SK-N-SH (cell line): Measurements from ENCODE around the gene IZUMO4. TPM values are rescaled to one million over a fixed set of nuclear protein-coding genes. Genes with fewer than 3 reads are reported as not detected.

Experiments used
- CTCF ChIA-PET: fragments of 300-600, 350-600 bp; formaldehyde crosslinking; extraction: SDS; loops from one replicate; lab custom pipeline; 2021; lab: Yijun Ruan, JAX
- POLR2A ChIA-PET: fragments of 350-600 bp; sonication (Branson Sonifier 250); formaldehyde crosslinking; extraction: SDS; loops from one replicate; lab custom pipeline; 2020; ENCODE audit warnings: antibody characterized with exemption, inconsistent platforms; lab: Yijun Ruan, JAX
- DNase-seq: peaks from one replicate; pipeline ENCODE4 v3.0.0; 2012
- H2AFZ ChIP-seq: fragments of 200-600 bp; sonication (generic); 2 replicates; pipeline ENCODE4 v1.8.1; 2016; ENCODE audit warnings: antibody characterized with exemption, mild to moderate bottlenecking, low read depth
- H3F3A ChIP-seq: fragments of 200-600 bp; sonication (generic); replicated peaks from 2 replicates; pipeline ENCODE3; 2016; ENCODE audit warnings: antibody characterized with exemption, mild to moderate bottlenecking; ENCODE audit not compliant: insufficient read depth
- H3K27ac ChIP-seq, 2 experiments: fragments of 200-500 bp in 1 of 2; fragments of 200-600 bp in 1 of 2; sonication (Bioruptor generic) in 1 of 2; sonication (generic), shearing (Covaris generic) in 1 of 2; 2 replicates each; pipeline versions ENCODE4 v1.5.1 to v1.6.1; 2014 to 2016; ENCODE audit warnings: low read depth in 2 of 2, inconsistent platforms in 1 of 2, low read length in 1 of 2, mild to moderate bottlenecking in 1 of 2, mixed read lengths in 1 of 2
- H3K27me3 ChIP-seq: fragments of 200-600 bp; sonication (generic), shearing (Covaris generic); 2 replicates; pipeline ENCODE4 v1.6.1; 2016; ENCODE audit warnings: mixed run types; ENCODE audit not compliant: insufficient read depth
- H3K36me3 ChIP-seq, 2 experiments: fragments of 200-500 bp in 1 of 2; fragments of 200-600 bp in 1 of 2; sonication (Bioruptor generic) in 1 of 2; sonication (generic) in 1 of 2; replicated peaks in 1 of 2; 2 replicates each; pipeline versions ENCODE3 to v1.5.1; 2014 to 2016; ENCODE audit warnings: low read length in 1 of 2, mild to moderate bottlenecking in 1 of 2; ENCODE audit not compliant: insufficient read depth in 2 of 2, control insufficient read depth in 1 of 2
- H3K4me1 ChIP-seq, 2 experiments: fragments of 200-500 bp in 1 of 2; fragments of 200-600 bp in 1 of 2; sonication (Bioruptor generic) in 1 of 2; sonication (generic), shearing (Covaris generic) in 1 of 2; 2 replicates each; pipeline versions ENCODE4 v1.5.1 to v1.6.1; 2014 to 2016; ENCODE audit warnings: low read depth in 1 of 2, low read length in 1 of 2, mixed run types in 1 of 2; ENCODE audit not compliant: insufficient read depth in 2 of 2, control insufficient read depth in 1 of 2
- H3K4me2 ChIP-seq: fragments of 200-600 bp; sonication (generic), shearing (Covaris generic); 2 replicates; pipeline ENCODE4 v1.6.1; 2017; ENCODE audit warnings: mixed run types
- H3K4me3 ChIP-seq, 2 experiments: fragments of 200-500 bp in 1 of 2; fragments of 200-600 bp in 1 of 2; sonication (Bioruptor generic) in 1 of 2; sonication (generic), shearing (Covaris generic) in 1 of 2; 2 replicates each; pipeline versions ENCODE4 v1.5.1 to v1.8.1; 2014 to 2016; ENCODE audit warnings: low read depth in 2 of 2, inconsistent platforms in 1 of 2, low read length in 1 of 2, mild to moderate bottlenecking in 1 of 2, mixed read lengths in 1 of 2, moderate library complexity in 1 of 2
- H3K79me2 ChIP-seq: fragments of 200-600 bp; sonication (generic); 2 replicates; pipeline ENCODE4 v1.8.1; 2017; ENCODE audit warnings: mild to moderate bottlenecking; ENCODE audit not compliant: insufficient read depth
- H3K9ac ChIP-seq: fragments of 200-600 bp; sonication (generic); 2 replicates; pipeline ENCODE4 v1.6.1; 2017; ENCODE audit warnings: mixed run types
- H3K9me2 ChIP-seq: fragments of 200-600 bp; sonication (generic); 2 replicates; pipeline ENCODE4 v1.6.1; 2017; ENCODE audit warnings: mixed run types
- H3K9me3 ChIP-seq: fragments of 200-600 bp; sonication (generic); 2 replicates; pipeline ENCODE4 v1.6.1; 2017; ENCODE audit warnings: mixed run types, mild to moderate bottlenecking, moderate library complexity
- H4K20me1 ChIP-seq: fragments of 200-600 bp; sonication (generic); 2 replicates; pipeline ENCODE4 v1.6.1; 2017; ENCODE audit warnings: mild to moderate bottlenecking, mixed run types; ENCODE audit not compliant: insufficient read depth
- ELF1 ChIP-seq: IDR thresholded peaks from 2 replicates; pipeline ENCODE4 v1.4.0; 2012
- FOSL2 ChIP-seq: IDR thresholded peaks from 2 replicates; pipeline ENCODE4 v1.4.0; 2012; ENCODE audit warnings: low read depth, mild to moderate bottlenecking, moderate library complexity, borderline replicate concordance
- FOXM1 ChIP-seq: IDR thresholded peaks from 2 replicates; pipeline ENCODE4 v1.4.0; 2012; ENCODE audit warnings: low read depth, mild to moderate bottlenecking
- GABPA ChIP-seq: IDR thresholded peaks from 2 replicates; pipeline ENCODE4 v1.4.0; 2012; ENCODE audit warnings: low read depth, mild to moderate bottlenecking
- MEF2A ChIP-seq: IDR thresholded peaks from 2 replicates; pipeline ENCODE4 v1.4.0; 2012; ENCODE audit warnings: low read depth, borderline replicate concordance
- NFIC ChIP-seq: IDR thresholded peaks from 2 replicates; pipeline ENCODE4 v1.4.0; 2012; ENCODE audit warnings: borderline replicate concordance
- NRF1 ChIP-seq: IDR thresholded peaks from 2 replicates; pipeline ENCODE4 v1.6.1; 2012; ENCODE audit warnings: low read depth, mild to moderate bottlenecking, low read length
- POLR2AphosphoS5 ChIP-seq: IDR thresholded peaks from 2 replicates; pipeline ENCODE4 v1.6.1; 2012; ENCODE audit warnings: low read depth, low read length
- RXRA ChIP-seq: IDR thresholded peaks from 2 replicates; pipeline ENCODE4 v1.4.0; 2012; ENCODE audit warnings: low read depth, mild to moderate bottlenecking, borderline replicate concordance
- SMC3 ChIP-seq: IDR thresholded peaks from 2 replicates; pipeline ENCODE4 v1.6.1; 2012; ENCODE audit warnings: low read depth, low read length, improper control_type of control experiment
- TAF1 ChIP-seq: IDR thresholded peaks from 2 replicates; pipeline ENCODE4 v1.6.1; 2012; ENCODE audit warnings: low read depth, mild to moderate bottlenecking, low read length, moderate library complexity, borderline replicate concordance
- TCF12 ChIP-seq: IDR thresholded peaks from 2 replicates; pipeline ENCODE4 v1.4.0; 2012
- TEAD4 ChIP-seq: IDR thresholded peaks from 2 replicates; pipeline ENCODE4 v1.4.0; 2012; ENCODE audit warnings: mild to moderate bottlenecking, borderline replicate concordance; ENCODE audit not compliant: insufficient read depth
- USF1 ChIP-seq: IDR thresholded peaks from 2 replicates; pipeline ENCODE4 v1.4.0; 2012; ENCODE audit warnings: low read depth, borderline replicate concordance
- WGBS: methylation state at CpG from one replicate; pipeline ENCODE4 v1.1.6; 2017; ENCODE audit warnings: low lambda C conversion rate; 5-methylcytosine and 5-hydroxymethylcytosine counted together
- polyA plus RNA-seq, 3 experiments: library from polyadenylated mRNA; depleted of rRNA; stranded (reverse); fragments of >200 nt; gene quantifications; 2 replicates each; pipeline ENCODE4 v1.2.3, GENCODE V29; 2012
- TF ChIP-seq, protein P1 (sequence below): fragments of 150-350 bp; IDR thresholded peaks from 2 replicates; pipeline ENCODE4 v1.6.1; 2016; ENCODE audit warnings: mild to moderate bottlenecking, low read depth, low read length
- TF ChIP-seq, protein P2 (sequence below): fragments of 200-600 bp; sonication (generic); IDR thresholded peaks from 2 replicates; pipeline ENCODE4 v1.6.1; 2017; ENCODE audit warnings: antibody characterized with exemption, mild to moderate bottlenecking, moderate library complexity
- TF ChIP-seq, protein P3 (sequence below): IDR thresholded peaks from 2 replicates; pipeline ENCODE4 v1.6.1; 2012; ENCODE audit warnings: mild to moderate bottlenecking, low read depth, low read length, moderate library complexity
- TF ChIP-seq, protein P4 (sequence below): IDR thresholded peaks from 2 replicates; pipeline ENCODE4; 2012

The IZUMO4 gene
- polyA plus RNA-seq, 1 of the 3 experiments (the other 2 are of a cell fraction): 4.6 TPM

- peaks cover 25 to 40% of the 10 kb centered on the region in 2 experiments; a peak in 3 of 4 replicates for H3K4me1 ChIP-seq
- 94% methylated on average over 9 of the region's 9 CpGs for WGBS
- H3K79me2 ChIP-seq: no peaks in the 10 kb centered on the region; the same call in 1 of the 2 replicates
- no peak for DNase-seq
- no peaks in the 10 kb centered on the region for H3K27me3 ChIP-seq
- no peak overlapping the region for H3K9ac ChIP-seq
- H3K36me3 ChIP-seq: no peaks in the 10 kb centered on the region
- no peak overlapping the region for H2AFZ ChIP-seq
- CTCF ChIA-PET: interaction anchor here (2.0 kb wide), 1 partner anchor 133 kb away, joined by 9 read pairs; no protein-coding TSS in a partner anchor
- H3F3A ChIP-seq: peaks cover 11% of the 10 kb centered on the region
- no peaks in the 10 kb centered on the region for H4K20me1 ChIP-seq
- H3K9me3 ChIP-seq: no peaks in the 10 kb centered on the region
- no peaks in the 10 kb centered on the region for H3K9me2 ChIP-seq
- peak overlapping the region; percentile 97; the same call in 1 of the 2 replicates for H3K4me2 ChIP-seq
- peak overlapping the region in 1 of 2 experiments; percentile 91; a peak in 1 of 4 replicates for H3K27ac ChIP-seq
- no peak overlapping the region for H3K4me3 ChIP-seq
- POLR2A ChIA-PET: interaction anchor here (0.6 to 3.1 kb wide), 2 partner anchors 11 to 137 kb away, joined by 4 to 13 read pairs; partner anchors contain the start of gene MKNK2
- TF ChIP-seq, protein P1, sequence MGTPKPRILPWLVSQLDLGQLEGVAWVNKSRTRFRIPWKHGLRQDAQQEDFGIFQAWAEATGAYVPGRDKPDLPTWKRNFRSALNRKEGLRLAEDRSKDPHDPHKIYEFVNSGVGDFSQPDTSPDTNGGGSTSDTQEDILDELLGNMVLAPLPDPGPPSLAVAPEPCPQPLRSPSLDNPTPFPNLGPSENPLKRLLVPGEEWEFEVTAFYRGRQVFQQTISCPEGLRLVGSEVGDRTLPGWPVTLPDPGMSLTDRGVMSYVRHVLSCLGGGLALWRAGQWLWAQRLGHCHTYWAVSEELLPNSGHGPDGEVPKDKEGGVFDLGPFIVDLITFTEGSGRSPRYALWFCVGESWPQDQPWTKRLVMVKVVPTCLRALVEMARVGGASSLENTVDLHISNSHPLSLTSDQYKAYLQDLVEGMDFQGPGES: no peak
- TF ChIP-seq MEF2A (no peak), NFIC (no peak), USF1 (no peak), SMC3 (no peak), TCF12 (no peak), ELF1 (no peak), TAF1 (no peak), RXRA (no peak), GABPA (no peak), FOXM1 (no peak), POLR2AphosphoS5 (no peak), NRF1 (no peak), TEAD4 (no peak), FOSL2 (no peak)
- TF ChIP-seq, protein P2, sequence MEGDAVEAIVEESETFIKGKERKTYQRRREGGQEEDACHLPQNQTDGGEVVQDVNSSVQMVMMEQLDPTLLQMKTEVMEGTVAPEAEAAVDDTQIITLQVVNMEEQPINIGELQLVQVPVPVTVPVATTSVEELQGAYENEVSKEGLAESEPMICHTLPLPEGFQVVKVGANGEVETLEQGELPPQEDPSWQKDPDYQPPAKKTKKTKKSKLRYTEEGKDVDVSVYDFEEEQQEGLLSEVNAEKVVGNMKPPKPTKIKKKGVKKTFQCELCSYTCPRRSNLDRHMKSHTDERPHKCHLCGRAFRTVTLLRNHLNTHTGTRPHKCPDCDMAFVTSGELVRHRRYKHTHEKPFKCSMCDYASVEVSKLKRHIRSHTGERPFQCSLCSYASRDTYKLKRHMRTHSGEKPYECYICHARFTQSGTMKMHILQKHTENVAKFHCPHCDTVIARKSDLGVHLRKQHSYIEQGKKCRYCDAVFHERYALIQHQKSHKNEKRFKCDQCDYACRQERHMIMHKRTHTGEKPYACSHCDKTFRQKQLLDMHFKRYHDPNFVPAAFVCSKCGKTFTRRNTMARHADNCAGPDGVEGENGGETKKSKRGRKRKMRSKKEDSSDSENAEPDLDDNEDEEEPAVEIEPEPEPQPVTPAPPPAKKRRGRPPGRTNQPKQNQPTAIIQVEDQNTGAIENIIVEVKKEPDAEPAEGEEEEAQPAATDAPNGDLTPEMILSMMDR: no peak
- TF ChIP-seq, protein P3, sequence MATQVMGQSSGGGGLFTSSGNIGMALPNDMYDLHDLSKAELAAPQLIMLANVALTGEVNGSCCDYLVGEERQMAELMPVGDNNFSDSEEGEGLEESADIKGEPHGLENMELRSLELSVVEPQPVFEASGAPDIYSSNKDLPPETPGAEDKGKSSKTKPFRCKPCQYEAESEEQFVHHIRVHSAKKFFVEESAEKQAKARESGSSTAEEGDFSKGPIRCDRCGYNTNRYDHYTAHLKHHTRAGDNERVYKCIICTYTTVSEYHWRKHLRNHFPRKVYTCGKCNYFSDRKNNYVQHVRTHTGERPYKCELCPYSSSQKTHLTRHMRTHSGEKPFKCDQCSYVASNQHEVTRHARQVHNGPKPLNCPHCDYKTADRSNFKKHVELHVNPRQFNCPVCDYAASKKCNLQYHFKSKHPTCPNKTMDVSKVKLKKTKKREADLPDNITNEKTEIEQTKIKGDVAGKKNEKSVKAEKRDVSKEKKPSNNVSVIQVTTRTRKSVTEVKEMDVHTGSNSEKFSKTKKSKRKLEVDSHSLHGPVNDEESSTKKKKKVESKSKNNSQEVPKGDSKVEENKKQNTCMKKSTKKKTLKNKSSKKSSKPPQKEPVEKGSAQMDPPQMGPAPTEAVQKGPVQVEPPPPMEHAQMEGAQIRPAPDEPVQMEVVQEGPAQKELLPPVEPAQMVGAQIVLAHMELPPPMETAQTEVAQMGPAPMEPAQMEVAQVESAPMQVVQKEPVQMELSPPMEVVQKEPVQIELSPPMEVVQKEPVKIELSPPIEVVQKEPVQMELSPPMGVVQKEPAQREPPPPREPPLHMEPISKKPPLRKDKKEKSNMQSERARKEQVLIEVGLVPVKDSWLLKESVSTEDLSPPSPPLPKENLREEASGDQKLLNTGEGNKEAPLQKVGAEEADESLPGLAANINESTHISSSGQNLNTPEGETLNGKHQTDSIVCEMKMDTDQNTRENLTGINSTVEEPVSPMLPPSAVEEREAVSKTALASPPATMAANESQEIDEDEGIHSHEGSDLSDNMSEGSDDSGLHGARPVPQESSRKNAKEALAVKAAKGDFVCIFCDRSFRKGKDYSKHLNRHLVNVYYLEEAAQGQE: no peak
- TF ChIP-seq, protein P4, sequence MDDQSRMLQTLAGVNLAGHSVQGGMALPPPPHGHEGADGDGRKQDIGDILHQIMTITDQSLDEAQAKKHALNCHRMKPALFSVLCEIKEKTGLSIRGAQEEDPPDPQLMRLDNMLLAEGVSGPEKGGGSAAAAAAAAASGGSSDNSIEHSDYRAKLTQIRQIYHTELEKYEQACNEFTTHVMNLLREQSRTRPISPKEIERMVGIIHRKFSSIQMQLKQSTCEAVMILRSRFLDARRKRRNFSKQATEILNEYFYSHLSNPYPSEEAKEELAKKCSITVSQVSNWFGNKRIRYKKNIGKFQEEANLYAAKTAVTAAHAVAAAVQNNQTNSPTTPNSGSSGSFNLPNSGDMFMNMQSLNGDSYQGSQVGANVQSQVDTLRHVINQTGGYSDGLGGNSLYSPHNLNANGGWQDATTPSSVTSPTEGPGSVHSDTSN: no peak
- TF ChIP-seq, all 33 proteins: peak for 0
Observed at GRCh38 chr19:2062770-2063169, 33.9 kb upstream of the IZUMO4 start.
